Thymus (tissue), 11 donors: Measurements from ENCODE around the gene ALDH3B1. TPM values are rescaled to one million over a fixed set of nuclear protein-coding genes. Genes with fewer than 3 reads are reported as not detected.

Experiments
- DNase-seq, 9 donors: peaks; one replicate each; pipeline ENCODE4 v3.0.0-alpha.2; 2013; ENCODE audit warnings: low spot score in 9 of 9, low read depth in 6 of 9, missing footprints in 1 of 9
- H3K27ac ChIP-seq, 2 donors: one replicate each; pipeline ENCODE4 v1.5.1; 2013; ENCODE audit warnings: control low read depth in 1 of 2, low read depth in 1 of 2, low read length in 1 of 2, mild to moderate bottlenecking in 1 of 2, moderate library complexity in 1 of 2
- H3K27me3 ChIP-seq, 2 donors: one replicate each; pipeline ENCODE4 v1.5.1; 2013; ENCODE audit warnings: low read length in 1 of 2; ENCODE audit not compliant: control insufficient read depth in 2 of 2, insufficient read depth in 1 of 2
- H3K36me3 ChIP-seq, 2 donors: one replicate each; pipeline ENCODE4 v1.5.1; 2013; ENCODE audit warnings: low read length in 1 of 2, mild to moderate bottlenecking in 1 of 2, moderate library complexity in 1 of 2; ENCODE audit not compliant: control insufficient read depth in 2 of 2, insufficient read depth in 2 of 2
- H3K4me1 ChIP-seq, 2 donors: one replicate each; pipeline ENCODE4 v1.5.1; 2013; ENCODE audit warnings: low read length in 2 of 2; ENCODE audit not compliant: control insufficient read depth in 2 of 2, insufficient read depth in 2 of 2
- H3K4me3 ChIP-seq, 2 donors: one replicate each; pipeline ENCODE4 v1.5.1; 2013; ENCODE audit warnings: low read length in 2 of 2, control low read depth in 1 of 2, mild to moderate bottlenecking in 1 of 2
- H3K9me3 ChIP-seq, 2 donors: one replicate each; pipeline ENCODE4 v1.5.1; 2013; ENCODE audit warnings: low read length in 1 of 2, mild to moderate bottlenecking in 1 of 2; ENCODE audit not compliant: control insufficient read depth in 2 of 2, insufficient read depth in 1 of 2
- WGBS: extraction: QIAGEN DNeasy Blood & Tissue Kit; methylation state at CpG from one replicate; pipeline ENCODE4 v1.1.7; 2013; 5-methylcytosine and 5-hydroxymethylcytosine counted together
- polyA plus RNA-seq: library from polyadenylated mRNA; stranded (reverse); fragments of 200-250 nt; gene quantifications from one replicate; pipeline ENCODE4 v1.2.3, GENCODE V29; 2013
- total RNA-seq: library from RNA; stranded (reverse); fragments of 120-200 nt; gene quantifications from one replicate; pipeline ENCODE4 v1.2.4, GENCODE V29; 2013
- donor health status: healthy.

ALDH3B1 gene
- total and polyA plus RNA-seq, 2 donors = 1.3 to 3.9 TPM

- no peak for DNase-seq
- peaks cover 0 to 9% of the 10 kb centered on the region in 2 donors for H3K27me3 ChIP-seq
- peaks cover 6 to 15% of the 10 kb centered on the region in 2 donors for H3K4me1 ChIP-seq
- no peak overlapping the region for H3K4me3 ChIP-seq
- WGBS = 83% methylated on average over 17 of the region's 17 CpGs
- peaks cover 0 to 1% of the 10 kb centered on the region in 2 donors for H3K9me3 ChIP-seq
- H3K27ac ChIP-seq = no peak overlapping the region
- no peaks in the 10 kb centered on the region for H3K36me3 ChIP-seq
These were observed 2.1 kb downstream of the ALDH3B1 start for GRCh38 chr11:68012044-68012842.

GRCh38 chr11:68012843-68013610 lies 2.9 kb downstream of the ALDH3B1 start:
- no peak overlapping the region for H3K4me3 ChIP-seq
- no peak for DNase-seq

GRCh38 chr11:68013611-68014156 lies 3.6 kb downstream of the ALDH3B1 start:
- 96% methylated on average over 14 of the region's 14 CpGs for WGBS
- peaks cover 0 to 1% of the 10 kb centered on the region in 2 donors for H3K9me3 ChIP-seq
- peaks cover 6 to 14% of the 10 kb centered on the region in 2 donors for H3K4me1 ChIP-seq
- H3K4me3 ChIP-seq = no peak overlapping the region
- peaks cover 0 to 9% of the 10 kb centered on the region in 2 donors for H3K27me3 ChIP-seq
- DNase-seq = no peak
- H3K36me3 ChIP-seq = no peaks in the 10 kb centered on the region
- no peak overlapping the region for H3K27ac ChIP-seq

More at GRCh38 chr11:68012843-68013610, 2.9 kb downstream of the ALDH3B1 start:
- Histone ChIP-seq H3K9me3 (peaks cover 0 to 1% of the 10 kb centered on the region in 2 donors), H3K4me1 (peaks cover 6 to 15% of the 10 kb centered on the region in 2 donors), H3K36me3 (no peaks in the 10 kb centered on the region), H3K27ac (no peak overlapping the region), H3K27me3 (peaks cover 0 to 9% of the 10 kb centered on the region in 2 donors)
- WGBS = 92% methylated on average over 16 of the region's 16 CpGs

- H3K27ac ChIP-seq = no peak overlapping the region
- no peak for DNase-seq
- WGBS = 71% methylated on average over 16 of the region's 16 CpGs
- H3K36me3 ChIP-seq = no peaks in the 10 kb centered on the region
- H3K4me3 ChIP-seq = no peak overlapping the region
- H3K27me3 ChIP-seq = peaks cover 0 to 9% of the 10 kb centered on the region in 2 donors
- H3K4me1 ChIP-seq = peaks cover 4 to 9% of the 10 kb centered on the region in 2 donors
- peaks cover 0 to 1% of the 10 kb centered on the region in 2 donors for H3K9me3 ChIP-seq
These were observed 4.2 kb downstream of the ALDH3B1 start for GRCh38 chr11:68014157-68014946.

GRCh38 chr11:68014947-68015447 lies 4.9 kb downstream of the ALDH3B1 start:
- no peak overlapping the region for H3K4me3 ChIP-seq
- DNase-seq = no peak
- peaks cover 0 to 7% of the 10 kb centered on the region in 2 donors for H3K27me3 ChIP-seq
- 90% methylated on average over 19 of the region's 19 CpGs for WGBS
- no peak overlapping the region for H3K27ac ChIP-seq
- peaks cover 0 to 1% of the 10 kb centered on the region in 2 donors for H3K9me3 ChIP-seq
- no peaks in the 10 kb centered on the region for H3K36me3 ChIP-seq
- H3K4me1 ChIP-seq = peaks cover 2 to 5% of the 10 kb centered on the region in 2 donors

- H3K9me3 ChIP-seq = peaks cover 0 to 1% of the 10 kb centered on the region in 2 donors
- peaks cover 0 to 2% of the 10 kb centered on the region in 2 donors for H3K27me3 ChIP-seq
- WGBS = 97% methylated on average over 8 of the region's 8 CpGs
- no peaks in the 10 kb centered on the region for H3K4me1 ChIP-seq
- no peaks in the 10 kb centered on the region for H3K36me3 ChIP-seq
- H3K4me3 ChIP-seq = no peak overlapping the region
- no peak overlapping the region for H3K27ac ChIP-seq
- no peak for DNase-seq
These were observed 5.3 kb downstream of the ALDH3B1 start for GRCh38 chr11:68015467-68015866.

DNA sequence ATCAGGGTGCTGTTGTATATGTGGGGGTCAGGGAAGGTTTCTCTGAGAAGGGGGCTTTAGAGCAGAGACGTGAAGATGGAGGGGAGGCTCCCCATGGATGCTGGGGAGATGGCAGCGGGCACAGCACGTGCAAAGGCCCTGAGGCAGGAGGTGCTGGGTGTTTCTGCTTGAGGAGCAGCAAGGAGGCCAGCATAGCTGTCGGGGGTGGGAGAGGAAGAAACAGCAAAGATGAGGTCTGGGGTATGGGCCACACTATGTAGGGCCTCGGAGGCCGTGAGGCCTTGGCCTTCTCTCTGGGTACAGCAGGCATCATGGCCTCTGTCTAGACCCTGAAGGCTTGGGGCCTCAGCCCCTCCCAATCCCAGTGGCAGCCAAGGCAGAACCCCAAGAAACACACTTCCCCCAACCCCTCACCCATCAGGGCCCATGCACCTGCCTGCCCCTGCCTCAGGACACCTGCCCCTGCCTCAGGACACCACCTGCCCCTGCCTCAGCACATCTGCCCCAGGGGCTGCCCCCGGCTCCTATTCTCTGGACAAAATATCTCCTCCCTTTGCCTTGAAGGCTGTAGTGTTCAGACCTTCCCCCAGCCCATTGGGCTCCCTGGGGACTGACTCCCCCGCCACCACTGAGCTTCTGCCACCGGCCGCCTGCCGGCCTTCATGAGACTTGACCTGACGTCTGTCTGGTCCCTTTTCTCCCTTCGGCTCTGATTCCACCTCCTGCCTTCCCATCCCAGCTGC lies 6.2 kb downstream of the ALDH3B1 start:
- Histone ChIP-seq H3K9me3 (no peaks in the 10 kb centered on the region), H3K36me3 (no peaks in the 10 kb centered on the region), H3K27ac (no peak overlapping the region), H3K4me1 (no peaks in the 10 kb centered on the region), H3K27me3 (no peaks in the 10 kb centered on the region), H3K4me3 (no peak overlapping the region)
- 93% methylated on average over 13 of the region's 13 CpGs for WGBS
- no peak for DNase-seq
